HG03045 (cell line): Measurements from ENCODE around the gene HSF5.
"Not testable (repeated sequence)": the region's sequence is repeated elsewhere in the genome, so short reads cannot be mapped to it uniquely, and the experiment has no call there.

Experiments
- ATAC-seq: cut with Tn5 transposase; IDR thresholded peaks from one replicate; pipeline ENCODE4 v1.9.1; 2021; ENCODE audit warnings: mild to moderate bottlenecking, moderate library complexity; ENCODE audit not compliant: unreplicated experiment

The HSF5 gene

DNA sequence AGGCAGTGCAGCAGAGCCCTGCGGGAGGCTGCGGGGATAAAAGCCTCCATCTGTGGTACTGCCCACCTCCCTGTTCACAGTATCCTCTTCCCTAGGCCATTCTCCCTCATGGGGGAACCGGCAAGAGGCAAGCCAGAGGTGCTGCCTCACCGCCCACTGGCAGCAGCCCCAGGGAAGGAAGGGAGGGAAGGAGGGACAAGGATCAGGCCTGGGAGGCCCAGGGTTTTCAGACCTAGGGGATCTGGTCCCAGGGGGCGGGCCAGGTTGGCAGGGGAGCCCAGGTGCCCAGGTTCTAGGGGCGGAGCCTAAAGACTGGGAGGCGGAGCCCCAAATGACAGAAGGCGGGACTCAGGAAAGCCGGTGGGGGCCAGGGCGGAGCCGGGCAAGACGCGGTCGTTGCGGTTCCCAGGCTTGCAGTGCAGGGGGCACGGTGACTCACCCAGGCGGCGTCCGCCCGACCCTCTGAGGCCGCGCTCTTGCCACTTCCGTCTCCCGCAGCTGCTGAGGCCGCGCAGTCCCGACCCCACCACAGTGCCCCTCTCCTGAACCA is 29.2 kb upstream of the HSF5 start:
- ATAC-seq: no peak

DNA sequence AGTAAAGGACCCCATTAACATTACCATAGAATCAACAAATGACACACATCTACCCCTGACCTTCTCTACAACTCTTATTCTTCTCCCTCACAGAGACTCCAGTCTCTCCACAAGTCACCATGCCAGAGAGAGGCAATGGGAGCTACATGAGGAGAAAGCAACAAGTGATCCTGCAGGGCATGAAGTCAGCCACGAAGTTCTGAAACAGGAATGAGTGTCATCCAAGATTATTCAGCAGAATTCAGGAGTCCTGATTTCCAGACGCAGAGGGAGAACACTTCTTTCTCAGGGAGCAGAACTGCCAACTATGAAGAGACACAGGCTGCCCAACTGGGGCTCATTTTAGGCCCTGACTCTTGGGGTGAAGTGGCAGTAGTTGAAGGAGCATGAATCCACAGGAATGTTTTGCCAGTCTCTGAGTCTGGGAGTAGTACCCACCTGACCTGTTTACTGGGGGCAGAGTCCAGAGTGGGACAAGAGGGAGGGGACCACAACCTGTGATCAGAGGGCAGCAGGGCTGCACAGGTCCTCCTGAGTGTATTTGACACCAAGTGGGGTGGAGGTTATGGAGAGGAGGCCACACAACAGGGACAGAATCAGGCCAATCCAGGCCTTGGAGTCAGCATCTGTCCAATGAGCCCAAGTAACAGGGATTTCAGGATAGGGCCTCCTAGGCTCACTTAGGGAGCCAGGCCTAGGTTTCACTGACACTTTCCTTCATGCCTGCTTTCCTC is 28.6 kb upstream of the HSF5 start:
- no peak for ATAC-seq

DNA sequence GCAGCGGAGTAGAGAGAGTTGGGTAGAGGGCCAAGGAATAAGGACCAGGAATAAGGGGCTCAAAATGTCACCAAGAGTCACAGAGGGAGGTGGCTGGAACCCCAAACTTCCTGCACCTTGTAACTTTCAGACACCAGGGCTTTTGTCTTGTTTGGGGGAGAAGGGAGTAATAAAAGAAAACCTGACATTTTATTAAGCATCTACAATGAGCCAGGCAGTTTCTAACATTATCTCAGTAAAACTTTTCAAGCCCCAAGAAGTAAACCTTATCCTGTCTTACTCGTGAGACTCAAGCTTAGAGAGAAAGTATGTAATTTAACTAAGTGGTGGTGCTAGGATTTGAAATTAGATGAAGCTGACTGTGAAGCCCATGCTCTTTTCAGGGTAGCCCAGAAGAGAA is 27.1 kb upstream of the HSF5 start:
- ATAC-seq: no peak

DNA sequence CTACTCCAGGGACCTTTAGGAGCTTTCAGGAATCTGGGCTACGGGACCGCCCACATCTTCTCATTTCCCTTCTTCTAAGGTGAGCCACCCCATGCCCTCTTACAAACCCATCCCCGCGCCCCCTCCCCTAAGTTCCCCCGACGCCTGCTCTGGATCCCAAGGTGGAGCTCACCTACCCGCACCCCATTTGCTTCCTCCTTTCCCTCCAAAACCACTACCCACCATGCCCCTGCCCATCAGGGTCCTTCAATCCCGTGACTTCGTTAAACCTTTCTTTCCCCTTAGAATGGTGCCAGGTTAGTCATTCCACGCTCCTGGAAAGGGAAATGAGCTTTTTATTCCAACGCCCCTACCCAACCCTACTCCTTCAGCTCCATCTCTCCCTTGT is 26.6 kb upstream of the HSF5 start:
- ATAC-seq: no peak

DNA sequence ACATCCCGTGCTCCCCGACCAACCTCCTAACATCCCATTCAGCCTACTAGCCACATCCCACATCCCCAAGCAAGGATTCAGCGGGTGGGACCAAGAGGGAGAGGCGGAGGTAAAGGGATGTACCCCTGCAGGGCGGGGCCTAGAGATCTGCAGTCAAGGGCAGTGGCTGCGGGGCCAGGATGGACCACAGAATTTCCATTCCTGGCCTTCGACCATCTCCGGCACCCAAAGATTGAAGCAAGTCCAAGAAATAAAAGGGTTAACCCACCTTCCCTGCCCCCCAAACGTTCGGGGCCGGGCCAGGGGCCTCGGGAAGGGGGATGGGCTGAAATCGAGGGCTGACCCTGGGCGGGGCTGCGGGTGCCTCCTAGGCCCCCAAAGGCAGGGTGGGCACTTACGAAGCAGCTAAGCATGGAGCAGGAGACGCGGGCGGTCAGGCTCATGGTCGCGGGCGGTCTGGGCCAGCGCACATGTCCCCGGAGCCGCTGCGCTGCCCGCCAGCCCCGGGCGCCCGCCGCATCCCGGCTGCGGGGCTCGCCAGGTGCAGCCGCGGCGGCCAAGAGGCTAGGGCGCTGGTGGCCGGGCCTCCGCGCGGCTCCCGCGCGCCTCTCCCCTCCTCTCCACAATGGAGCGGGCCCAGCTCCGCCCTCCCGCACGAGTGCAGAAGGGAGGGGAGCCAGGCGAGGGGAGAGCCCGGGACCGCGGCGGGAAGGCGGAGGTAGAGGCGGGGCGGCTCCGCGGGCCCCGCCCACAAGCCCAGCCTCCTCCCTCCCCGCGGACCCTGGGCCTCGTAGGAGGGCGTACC is 26.0 kb upstream of the HSF5 start, which contains the start of gene MTMR4:
Gene MTMR4 (minus strand): TSS at position 674 of the 805 bp plus-strand sequence. CDS start 231 bp downstream, at position 443.
- ATAC-seq: peak; percentile 16

DNA sequence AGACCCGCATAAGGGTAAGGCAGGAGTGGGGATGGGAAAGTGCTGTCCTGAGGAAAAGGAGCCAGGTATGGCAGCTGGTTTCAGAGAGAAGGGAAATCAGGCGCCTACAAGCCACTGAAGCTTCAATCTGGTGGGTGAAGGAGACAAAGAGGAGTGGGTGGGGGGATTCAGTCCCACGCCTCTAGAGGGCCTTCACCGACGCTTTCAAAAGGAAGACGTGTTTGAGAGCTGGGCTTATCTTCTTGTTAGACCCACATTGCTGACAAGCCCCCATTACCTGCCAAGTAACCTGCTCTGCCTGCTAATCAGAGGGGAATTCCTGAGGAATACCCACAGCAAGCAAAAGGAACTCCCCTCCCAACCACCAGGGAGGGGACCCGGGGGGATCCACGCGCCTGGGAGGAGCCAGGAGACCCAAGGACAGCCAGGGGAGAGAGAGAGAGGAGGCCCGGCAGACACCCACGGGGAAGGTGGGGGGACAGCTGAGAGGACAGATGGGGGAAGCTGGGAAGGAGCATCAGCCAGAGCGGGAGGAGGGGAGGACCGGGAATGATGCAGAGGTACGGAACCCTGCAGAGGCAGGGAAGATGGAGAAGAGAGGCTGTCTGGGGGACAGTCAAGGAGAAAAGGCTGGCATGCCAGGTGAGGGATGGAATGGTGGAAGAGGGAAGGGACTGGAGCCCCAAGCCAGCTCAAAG is 25.2 kb upstream of the HSF5 start:
- ATAC-seq: no peak

DNA sequence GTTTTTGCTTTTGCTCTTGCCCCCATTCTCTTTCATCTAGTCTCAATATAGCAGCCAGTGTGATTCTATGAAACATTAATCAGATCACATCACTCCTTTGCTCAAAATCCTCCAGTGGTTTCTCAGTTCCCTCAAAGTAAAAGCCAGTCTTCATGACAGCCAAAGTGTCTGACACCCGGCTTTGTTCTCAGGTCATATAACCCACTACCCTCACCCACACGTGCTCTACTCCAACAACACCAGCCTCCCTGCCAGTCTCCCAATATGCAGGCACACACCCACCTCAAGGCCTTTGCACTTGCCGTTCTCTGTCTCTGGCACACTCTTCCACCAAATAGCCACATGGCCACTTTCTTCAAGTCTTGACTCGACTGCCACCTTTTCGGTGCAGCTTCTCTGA is 21.9 kb upstream of the HSF5 start:
- ATAC-seq: no peak

DNA sequence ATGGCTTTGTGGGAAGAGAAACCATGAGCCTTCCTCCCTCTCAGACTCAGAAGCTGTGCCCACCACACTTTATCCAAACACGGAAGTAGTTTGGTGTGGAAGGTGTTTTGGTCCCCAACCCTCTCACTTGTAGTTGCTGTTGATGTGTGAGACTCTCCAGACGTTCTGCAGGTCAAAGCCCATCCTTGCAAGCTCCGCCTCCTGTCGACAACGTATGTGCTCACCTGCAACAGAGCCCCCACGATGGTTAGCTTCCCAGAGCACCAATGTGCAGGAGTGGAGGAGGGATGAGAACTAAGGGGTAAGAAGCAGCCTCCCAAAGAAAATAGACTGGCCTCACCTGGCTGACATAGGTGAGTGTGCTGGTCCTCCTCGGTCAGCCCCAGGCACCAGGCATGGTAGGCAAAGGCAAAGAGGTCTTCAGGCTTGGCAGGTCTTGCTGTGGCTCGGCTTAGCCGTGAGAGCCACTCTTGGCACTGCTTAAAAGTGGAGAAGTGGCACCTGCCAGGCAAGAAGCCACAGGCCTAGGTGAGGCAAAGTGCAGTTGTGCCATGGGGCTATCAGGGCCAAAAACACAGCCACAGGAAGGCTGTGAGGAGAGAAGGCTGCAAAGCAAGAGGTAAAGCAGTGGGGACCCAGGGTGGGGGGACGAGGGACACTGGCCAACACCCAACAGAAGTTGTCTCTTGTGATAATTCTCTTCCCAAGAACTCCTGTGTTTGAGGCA is 20.3 kb upstream of the HSF5 start:
- no peak for ATAC-seq

DNA sequence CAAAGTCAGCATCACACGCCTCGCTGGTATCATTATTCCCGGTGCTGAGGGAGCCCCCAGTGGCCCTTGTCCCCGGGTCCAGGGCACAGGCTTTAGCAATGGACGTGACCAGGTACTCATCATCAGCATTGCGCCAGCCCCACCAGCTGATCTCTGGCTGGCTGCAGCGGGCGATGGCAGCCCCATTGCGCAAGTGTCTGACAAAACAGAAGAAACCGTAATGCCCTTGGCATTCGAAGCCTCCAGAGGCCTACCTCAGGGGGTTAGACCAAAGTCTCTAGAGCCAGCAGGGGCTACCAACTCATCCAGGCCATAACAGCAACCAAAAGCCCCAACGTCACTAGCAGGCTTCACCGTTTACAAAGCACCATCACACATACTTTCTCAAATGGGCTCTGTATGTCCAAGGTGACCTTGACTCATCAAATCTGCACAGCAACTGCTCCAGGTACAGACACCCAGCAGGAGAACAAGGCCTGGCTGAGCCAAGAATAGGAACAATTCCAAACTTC is 19.0 kb upstream of the HSF5 start:
- no peak for ATAC-seq

DNA sequence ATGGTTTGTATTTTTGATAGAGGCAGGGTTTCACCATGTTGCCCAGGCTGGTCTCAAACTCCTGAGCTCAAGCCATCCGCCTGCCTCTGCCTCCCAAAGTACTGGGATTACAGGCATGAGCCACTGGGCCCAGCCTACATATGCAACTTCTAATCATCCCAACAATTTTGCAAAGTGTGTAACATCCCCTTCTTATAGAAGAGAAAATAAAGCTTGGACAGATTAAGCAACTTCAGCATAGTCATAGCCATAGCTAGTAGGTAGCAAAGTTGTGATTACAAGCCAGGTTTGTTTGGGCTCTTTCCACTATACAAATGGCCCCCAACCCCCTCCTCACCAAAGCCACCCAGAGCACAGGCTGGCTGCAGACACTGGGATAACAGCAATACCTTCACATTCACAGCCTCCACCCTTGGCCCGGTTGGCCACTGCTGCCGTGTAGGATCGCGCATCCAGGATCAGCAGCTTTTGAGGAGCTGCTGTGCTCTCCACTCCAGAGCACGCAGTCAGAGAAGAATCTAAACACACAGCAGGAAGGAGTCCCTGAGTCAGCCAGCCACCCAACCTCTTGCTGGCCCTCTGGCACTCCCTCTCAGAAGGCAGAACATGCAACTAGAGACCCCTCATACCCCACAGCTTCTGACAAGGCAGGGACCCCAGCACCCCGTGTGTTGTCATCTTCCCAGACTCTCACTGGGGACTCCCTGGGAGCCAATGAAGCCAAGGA is 18.3 kb upstream of the HSF5 start:
- no peak for ATAC-seq

DNA sequence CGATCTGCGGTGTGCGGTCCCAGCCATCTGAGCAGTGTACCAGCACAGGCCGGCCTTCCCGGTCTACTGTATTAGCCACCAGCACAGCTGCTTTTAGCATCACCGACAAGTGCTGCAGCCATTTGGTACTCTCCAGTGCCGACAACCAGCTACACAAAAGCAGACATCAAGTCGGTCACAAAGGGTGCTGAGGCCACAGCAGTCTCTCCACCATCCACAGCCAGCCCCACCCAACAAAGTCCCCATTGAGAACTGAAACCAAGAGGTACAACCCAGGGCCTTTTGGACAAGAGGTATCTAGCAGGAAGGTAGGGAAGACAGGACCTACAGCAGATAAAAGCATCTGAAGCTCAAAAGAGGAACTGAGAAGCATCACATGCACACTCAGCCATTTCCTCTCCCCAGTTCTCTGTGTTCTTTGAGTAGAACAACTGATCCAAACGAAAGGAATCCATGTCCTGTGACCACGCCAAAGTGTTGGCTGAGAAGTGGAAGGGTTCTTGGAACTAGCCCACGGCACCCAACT is 16.7 kb upstream of the HSF5 start:
- ATAC-seq: peak; percentile 73

DNA sequence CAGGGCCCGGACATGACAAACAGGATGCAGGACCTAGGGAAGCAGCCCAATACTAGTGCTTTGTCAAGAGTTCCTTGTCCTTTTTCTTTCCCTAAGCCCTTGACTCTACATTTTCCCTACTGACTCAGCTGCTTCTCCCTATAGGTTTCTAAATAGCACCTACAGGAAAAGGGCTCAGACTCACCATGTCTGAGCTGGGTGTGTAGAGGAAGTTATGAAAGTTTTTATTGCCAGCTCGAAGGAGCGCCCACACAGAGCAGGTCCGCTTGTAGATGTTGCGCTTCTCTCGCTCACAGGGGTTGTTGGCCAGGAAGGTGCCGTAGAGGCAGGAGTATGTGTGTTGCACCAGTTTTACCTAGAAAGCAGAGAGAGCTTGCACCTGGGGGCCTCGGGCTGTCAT is 15.7 kb upstream of the HSF5 start:
- ATAC-seq: no peak

DNA sequence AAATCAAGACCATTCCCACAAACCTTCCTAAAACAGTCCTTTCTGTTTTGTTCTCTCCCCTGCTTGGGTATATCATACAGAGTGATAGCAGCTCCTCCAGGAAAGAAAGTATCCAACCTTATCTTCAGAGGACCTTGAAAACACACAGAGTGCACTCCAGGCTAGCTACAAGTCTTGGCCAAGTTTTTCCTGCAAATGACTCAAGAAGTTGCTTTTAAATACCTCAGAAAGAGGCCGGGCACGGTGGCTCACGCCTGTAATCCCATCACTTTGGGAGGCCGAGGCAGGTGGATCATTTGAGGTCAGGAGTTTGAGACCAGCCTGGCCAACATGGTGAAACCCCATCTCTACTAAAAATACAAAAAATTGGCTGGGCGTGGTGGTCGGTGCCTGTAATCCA is 14.9 kb upstream of the HSF5 start:
- ATAC-seq: not testable (repeated sequence)

DNA sequence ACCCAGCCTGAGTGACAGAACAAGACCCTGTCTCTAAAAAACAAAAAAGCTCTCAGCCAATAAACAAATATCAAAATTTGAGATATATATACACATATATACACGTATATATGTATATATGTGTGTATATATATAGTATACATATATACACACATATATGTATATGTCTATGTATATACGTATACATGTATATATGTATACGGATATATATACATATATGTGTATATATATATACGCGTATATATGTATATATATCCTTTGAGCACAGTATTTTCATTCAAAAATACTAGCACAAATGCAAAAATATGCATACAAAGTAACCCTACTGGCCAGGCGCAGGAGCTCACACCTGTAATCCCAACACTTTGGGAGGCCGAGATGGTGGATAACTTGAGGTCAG is 13.2 kb upstream of the HSF5 start:
- ATAC-seq: no peak

DNA sequence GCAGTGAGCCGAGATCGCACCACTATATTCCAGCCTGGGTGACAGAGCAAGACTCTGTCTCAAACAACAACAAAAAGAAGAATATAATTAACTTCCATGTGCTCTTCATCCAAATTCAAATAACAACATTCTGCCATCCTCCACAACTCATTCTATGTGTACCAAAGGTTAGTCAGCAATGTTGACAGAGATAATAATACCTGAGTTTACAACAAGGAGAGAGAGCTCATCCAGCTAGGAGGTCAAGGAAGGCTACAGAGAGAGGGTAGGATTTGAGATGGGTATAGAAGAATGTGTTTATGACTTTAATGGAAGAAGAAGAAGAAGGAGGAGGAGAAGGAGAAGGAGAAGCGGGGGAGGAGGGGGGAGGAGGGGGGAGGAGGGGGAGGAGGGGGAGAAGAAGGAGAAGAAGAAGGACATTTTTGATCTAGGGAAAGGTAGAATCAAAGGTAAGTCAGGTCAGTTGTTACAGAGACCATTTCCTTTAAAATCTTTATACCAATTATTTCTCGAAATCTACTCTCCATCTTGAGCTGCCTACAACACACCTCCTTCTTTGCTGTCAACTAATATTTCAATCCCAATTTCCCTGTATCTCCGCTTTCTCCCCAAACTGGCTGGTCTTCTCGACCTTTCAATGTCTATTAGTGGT is 10.1 kb upstream of the HSF5 start:
- ATAC-seq: no peak

DNA sequence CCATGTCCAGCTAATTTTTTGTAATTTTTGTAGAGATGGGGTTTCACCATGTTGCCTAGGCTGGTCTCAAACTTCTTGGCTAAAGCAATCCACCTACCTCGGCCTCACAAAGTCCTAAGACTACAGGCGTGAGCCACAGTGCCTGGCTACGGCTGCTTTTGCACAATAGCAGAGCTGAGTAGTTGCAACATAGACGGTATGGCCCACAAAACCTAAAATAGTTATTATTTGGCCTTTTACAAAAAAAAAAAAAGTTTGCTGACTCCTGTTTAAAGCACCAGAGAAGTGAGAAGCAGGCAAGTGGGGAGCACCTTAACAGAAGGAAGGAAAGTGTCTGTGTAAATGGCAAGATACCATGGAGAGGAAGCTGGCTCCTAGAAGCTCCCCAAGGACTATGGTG is 5.3 kb upstream of the HSF5 start:
- no peak for ATAC-seq

DNA sequence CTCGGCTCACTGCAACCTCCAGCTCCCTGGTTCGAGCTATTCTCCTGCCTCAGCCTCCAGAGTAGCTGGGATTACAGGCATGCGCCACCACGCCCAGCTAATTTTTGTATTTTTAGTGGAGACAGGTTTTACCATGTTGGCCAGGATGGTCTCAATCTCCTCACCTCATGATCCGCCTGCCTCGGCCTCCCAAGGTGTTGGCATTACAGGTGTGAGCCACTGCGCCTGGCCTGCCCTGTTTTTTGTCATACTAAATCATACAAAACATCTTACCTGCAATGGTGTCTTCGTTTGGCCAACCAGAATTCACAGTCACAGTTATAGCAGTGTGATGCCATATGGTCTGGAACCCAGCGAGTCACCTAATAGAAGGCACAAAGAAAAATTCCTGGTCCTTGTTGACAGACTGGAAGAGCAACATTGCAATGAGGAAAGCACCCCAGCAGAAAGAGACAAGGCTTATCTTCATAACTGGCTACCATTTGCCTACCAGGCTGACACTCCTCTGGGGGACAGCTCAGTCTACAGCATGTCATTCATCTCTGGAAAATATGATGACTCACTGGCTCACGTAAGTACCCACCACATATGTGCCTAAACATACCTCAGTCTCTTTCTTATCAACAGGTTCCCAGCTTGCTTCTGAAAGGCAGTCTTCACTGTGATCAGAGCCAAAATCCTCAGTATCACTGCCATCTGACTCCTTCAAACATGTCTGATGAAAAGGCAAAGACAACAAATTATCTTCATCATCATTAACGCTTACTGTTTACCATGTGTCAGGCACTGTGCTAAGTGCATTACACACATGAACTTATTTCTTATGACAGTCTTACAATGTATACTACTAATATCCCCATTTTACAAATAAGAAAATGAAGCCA is 4.3 kb upstream of the HSF5 start:
- no peak for ATAC-seq

DNA sequence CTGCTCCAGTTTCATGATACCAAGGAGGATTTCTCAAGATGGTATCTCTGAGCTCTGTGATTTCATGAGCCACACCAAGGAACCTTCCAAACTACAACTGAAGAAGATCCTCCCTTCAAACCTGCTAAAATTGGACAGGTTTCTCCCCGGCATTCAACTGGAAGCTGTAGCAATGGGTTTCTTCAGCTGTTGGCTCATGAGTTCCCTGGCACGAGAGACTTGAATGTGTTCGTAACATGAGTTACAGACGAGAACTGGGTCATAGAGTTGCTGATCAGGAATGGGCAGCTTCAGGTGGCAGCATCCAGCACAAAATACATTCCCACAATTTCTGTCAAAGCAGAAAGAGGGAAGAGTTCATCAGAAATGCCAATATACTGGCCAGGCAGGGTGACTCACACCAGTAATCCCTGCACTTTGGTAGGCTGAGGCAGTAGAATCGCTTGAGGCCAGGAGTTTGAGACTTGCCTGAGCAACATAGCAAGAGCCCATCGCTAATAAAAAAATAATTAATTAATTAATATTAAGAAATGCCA is 3.4 kb upstream of the HSF5 start:
- ATAC-seq: no peak
